GM10266 (cell line): ENCODE measurements around the gene SV2B.
"Not testable (repeated sequence)": the region's sequence is repeated elsewhere in the genome, so short reads cannot be mapped to it uniquely, and the experiment has no call there.

ENCODE experiments used
- DNase-seq: peaks from one replicate; pipeline ENCODE4 v3.0.0; 2012; ENCODE audit errors: extremely low spot score
- TF ChIP-seq, protein P1 (sequence below): IDR thresholded peaks from 2 replicates; pipeline ENCODE4 v1.5.1; 2012; ENCODE audit warnings: mild to moderate bottlenecking, low read depth; ENCODE audit not compliant: control insufficient read depth, insufficient read depth; ENCODE audit errors: missing control alignments

SV2B gene

DNA sequence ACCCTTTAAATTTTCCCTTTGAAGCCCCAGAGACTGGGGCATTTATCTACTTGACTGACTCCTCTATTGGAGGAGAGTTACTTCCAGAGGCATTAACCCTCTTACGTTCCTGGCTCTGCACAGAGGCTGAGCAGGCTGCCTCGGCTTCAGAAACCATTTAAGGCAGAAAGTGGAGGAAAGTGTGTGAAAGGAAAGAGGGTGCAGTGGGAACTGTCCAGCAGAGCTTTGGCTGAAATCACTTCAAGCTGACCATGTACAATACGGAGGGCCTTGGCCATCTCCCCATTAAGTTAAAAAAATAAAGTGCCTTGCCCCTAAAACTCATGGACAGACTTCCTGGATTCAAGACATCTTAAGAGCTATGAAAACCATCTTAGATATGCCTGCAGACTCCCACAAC lies 238.7 kb downstream of the SV2B start:
- DNase-seq: no peak
- TF ChIP-seq, protein P1, sequence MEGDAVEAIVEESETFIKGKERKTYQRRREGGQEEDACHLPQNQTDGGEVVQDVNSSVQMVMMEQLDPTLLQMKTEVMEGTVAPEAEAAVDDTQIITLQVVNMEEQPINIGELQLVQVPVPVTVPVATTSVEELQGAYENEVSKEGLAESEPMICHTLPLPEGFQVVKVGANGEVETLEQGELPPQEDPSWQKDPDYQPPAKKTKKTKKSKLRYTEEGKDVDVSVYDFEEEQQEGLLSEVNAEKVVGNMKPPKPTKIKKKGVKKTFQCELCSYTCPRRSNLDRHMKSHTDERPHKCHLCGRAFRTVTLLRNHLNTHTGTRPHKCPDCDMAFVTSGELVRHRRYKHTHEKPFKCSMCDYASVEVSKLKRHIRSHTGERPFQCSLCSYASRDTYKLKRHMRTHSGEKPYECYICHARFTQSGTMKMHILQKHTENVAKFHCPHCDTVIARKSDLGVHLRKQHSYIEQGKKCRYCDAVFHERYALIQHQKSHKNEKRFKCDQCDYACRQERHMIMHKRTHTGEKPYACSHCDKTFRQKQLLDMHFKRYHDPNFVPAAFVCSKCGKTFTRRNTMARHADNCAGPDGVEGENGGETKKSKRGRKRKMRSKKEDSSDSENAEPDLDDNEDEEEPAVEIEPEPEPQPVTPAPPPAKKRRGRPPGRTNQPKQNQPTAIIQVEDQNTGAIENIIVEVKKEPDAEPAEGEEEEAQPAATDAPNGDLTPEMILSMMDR: no peak

DNA sequence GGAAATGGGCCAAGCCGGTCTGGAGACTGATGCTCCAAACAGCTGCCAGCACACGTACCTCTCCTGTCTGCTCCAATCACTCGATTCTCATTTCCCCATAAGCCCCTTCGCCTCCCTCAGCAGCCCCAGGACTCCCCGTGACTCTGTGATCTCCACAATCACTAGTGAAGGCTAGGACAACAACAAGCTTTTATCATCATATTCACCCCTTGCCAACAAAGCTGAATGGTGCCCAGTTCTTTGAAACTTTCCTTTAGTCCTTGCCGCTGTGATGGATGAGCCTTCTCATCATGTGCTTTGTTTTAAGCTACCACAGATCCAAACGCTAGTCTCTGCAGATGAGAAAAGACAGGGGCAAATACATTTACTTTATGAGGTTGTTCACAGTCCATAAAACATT lies 242.0 kb downstream of the SV2B start:
- no peak for DNase-seq
- TF ChIP-seq, protein P1: no peak

DNA sequence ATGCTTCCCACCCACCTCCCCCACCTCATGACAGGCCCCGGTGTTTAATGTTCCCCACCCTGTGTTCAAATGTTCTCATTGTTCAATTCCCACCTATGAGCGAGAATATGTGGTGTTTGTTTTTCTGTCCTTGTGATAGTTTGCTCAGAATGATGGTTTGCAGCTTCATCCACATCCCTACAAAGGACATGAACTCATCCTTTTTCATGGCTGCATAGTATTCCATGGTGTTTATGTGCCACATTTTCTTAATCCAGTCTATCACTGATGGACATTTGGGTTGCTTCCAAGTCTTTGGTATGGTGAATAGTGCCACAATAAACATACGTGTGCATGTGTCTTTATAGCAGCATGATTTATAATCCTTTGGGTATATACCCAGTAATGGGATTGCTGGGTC lies 244.9 kb downstream of the SV2B start:
- not testable (repeated sequence) for DNase-seq

DNA sequence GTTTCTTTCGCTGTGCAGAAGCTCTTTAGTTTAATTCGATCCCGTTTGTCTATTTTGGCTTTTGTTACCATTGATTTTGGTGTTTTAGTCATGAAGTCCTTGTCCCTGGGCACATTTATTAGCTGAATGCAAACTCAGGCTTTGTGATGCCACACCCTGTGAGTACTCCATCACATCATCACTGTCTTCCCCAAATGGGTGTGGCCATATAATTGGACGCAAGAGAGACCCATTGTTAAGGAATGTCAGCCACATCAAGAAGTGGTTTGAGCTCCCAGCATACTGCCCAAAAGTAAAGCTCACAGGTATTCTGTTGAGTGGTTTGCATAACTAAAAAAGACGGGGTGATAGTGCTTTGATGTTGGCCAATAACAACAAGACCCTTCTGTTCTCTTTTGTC lies 245.7 kb downstream of the SV2B start:
- no peak for DNase-seq

DNA sequence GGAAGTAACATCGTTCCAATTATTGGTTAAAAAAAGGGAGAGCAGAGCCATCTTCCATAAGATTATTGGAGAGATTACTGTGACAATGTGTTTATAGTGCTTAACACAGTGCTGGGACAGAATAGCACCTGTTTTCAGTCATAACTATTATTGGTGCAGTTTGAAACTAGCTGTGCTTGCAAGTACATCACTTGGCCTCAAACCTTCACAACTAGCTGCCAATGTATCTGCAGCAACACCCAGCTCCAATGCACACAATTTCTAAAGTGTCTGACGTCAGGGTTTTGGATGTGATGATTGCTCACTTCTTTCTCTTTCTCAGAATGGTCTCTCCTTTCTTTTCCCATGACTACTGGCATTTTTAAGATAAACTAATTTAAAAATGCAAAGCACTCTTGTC lies 246.2 kb downstream of the SV2B start:
- no peak for DNase-seq
- TF ChIP-seq, protein P1: no peak

More for the DNA sequence above, 245.7 kb downstream of the SV2B start:
- TF ChIP-seq, protein P1: no peak

DNA sequence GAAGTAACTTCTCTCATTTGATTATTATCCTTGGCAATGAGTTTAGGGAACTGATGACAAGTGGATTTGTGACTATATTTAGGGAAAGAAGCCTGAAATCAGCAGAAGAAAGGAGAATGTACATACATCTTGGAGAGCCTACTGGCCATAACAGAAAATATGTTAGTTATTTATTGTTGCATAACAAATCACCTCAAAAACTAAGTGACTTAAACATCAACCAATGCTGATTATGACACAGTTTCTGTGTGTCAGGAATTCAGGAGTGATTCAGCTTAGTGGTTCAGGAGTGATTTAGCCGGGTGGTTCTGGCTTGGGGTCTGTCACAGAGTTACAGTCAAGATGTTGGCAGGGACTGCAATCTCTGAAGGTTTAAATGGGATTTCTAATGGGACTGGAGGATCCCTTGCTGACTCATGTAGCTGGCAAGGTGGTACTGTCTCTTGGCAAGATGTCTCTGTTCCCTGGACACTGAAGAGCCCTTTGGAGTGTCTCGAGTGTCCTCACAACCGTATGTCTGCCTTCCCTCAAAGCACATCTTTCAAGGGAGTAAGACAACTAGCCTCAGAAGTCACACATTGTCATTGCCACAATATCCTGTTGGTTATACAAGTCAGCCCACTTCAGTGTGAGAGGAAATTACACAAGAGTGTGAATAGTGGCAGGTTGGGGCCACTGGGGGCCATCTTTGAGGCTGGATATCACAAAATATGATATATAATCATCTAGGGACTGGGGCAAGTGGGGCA lies 248.9 kb downstream of the SV2B start:
- DNase-seq: no peak
- TF ChIP-seq, protein P1: no peak
